WTC11 (cell line): Measurements from ENCODE around the gene NPIPA7. TPM values are rescaled to one million over a fixed set of nuclear protein-coding genes. Genes with fewer than 3 reads are reported as not detected.
"Not testable (repeated sequence)": the region's sequence is repeated elsewhere in the genome, so short reads cannot be mapped to it uniquely, and the experiment has no call there.

Experiments
- ATAC-seq: fragments of 200-7000 bp; cut with Tn5 transposase; 2 replicates; pipeline ENCODE4 v1.10.0; 2021; ENCODE audit warnings: mild to moderate bottlenecking, moderate library complexity
- Bru-seq: library from RNA; stranded (reverse); fragments of 400-500 nt; gene quantifications from one replicate; lab custom pipeline; 2021; lab: Mats Ljungman, UMichigan
- CTCF ChIA-PET: fragments of 300-600 bp; sonication (Branson Sonifier 250); formaldehyde crosslinking; loops from one replicate; lab custom pipeline; 2021; ENCODE audit warnings: antibody characterized with exemption; lab: Charles Lee
- POLR2A ChIA-PET: fragments of 350-600 bp; sonication (Branson Sonifier 250); formaldehyde crosslinking; loops from one replicate; lab custom pipeline; 2021; ENCODE audit warnings: antibody characterized with exemption; lab: Charles Lee
- DNase-seq: peaks from one replicate; pipeline ENCODE4 v3.0.0; 2021; ENCODE audit warnings: low spot score
- H3K27ac Mint-ChIP-seq: 2 replicates; pipeline ENCODE4 v1.8.0; 2021; ENCODE audit warnings: mixed read lengths
- H3K27me3 Mint-ChIP-seq: 2 replicates; pipeline ENCODE4 v1.8.0; 2021; ENCODE audit warnings: low read depth, mild to moderate bottlenecking, moderate library complexity, mixed read lengths
- H3K36me3 Mint-ChIP-seq: 2 replicates; pipeline ENCODE4 v1.8.0; 2021; ENCODE audit warnings: mixed read lengths
- H3K4me1 Mint-ChIP-seq: 2 replicates; pipeline ENCODE4 v1.8.0; 2022; ENCODE audit warnings: mixed read lengths
- H3K4me3 Mint-ChIP-seq: 2 replicates; pipeline ENCODE4 v1.8.0; 2021; ENCODE audit warnings: mild to moderate bottlenecking, moderate library complexity, mixed read lengths
- H3K9me3 Mint-ChIP-seq: 2 replicates; pipeline ENCODE4 v1.8.0; 2021; ENCODE audit warnings: mixed read lengths
- long read RNA-seq, 3 experiments: library from RNA in 1 of 3; library from capped mRNA in 1 of 3; library from polyadenylated mRNA in 1 of 3; unstranded in 2 of 3; stranded (forward) in 1 of 3; transcript quantifications; one replicate each; pipeline ENCODE4 v2.0.0, GENCODE V29; 2021
- total RNA-seq: library from RNA; stranded (reverse); gene quantifications from 3 replicates; pipeline ENCODE4 v1.2.3, GENCODE V29; 2021

Gene NPIPA7
- total RNA-seq, result 4.9 to 8.5 TPM (median 7.1 TPM) in 3 replicates
- Bru-seq, nascent RNA, result percentile 8 among the genes with signal in this experiment
- long read RNA-seq, experiment 1, partial matches to known transcripts, result 0 of 2 reads
- long read RNA-seq, experiment 1, other reads (novel, unspliced or antisense), result 2 of 2 reads
- long read RNA-seq, experiment 2, partial matches to known transcripts, result 5 of 6 reads
- long read RNA-seq, experiment 2, other reads (novel, unspliced or antisense), result 1 of 6 reads
- long read RNA-seq, experiment 3, result 0 reads

GRCh38 chr16:16378840-16379239 is at the start of gene NPIPA7:
Gene NPIPA7 (plus strand): TSS chr16:16379140. CDS start chr16:16379245, 105 bp downstream.
- ATAC-seq, CTCF ChIA-PET, H3K4me1 Mint-ChIP-seq, H3K4me3 Mint-ChIP-seq, H3K27me3 Mint-ChIP-seq, POLR2A ChIA-PET, H3K27ac Mint-ChIP-seq, H3K9me3 Mint-ChIP-seq, H3K36me3 Mint-ChIP-seq, DNase-seq: not testable (repeated sequence)

GRCh38 chr16:16331466-16331865 is 47.5 kb upstream of the NPIPA7 start:
- POLR2A ChIA-PET, CTCF ChIA-PET, H3K4me1 Mint-ChIP-seq, DNase-seq, H3K36me3 Mint-ChIP-seq, H3K4me3 Mint-ChIP-seq, H3K27ac Mint-ChIP-seq, H3K27me3 Mint-ChIP-seq, H3K9me3 Mint-ChIP-seq, ATAC-seq: not testable (repeated sequence)

- ATAC-seq, H3K36me3 Mint-ChIP-seq, POLR2A ChIA-PET, H3K4me1 Mint-ChIP-seq, H3K27ac Mint-ChIP-seq, CTCF ChIA-PET, H3K4me3 Mint-ChIP-seq, DNase-seq, H3K9me3 Mint-ChIP-seq, H3K27me3 Mint-ChIP-seq: not testable (repeated sequence)
Observed at GRCh38 chr16:16357556-16357955, 21.4 kb upstream of the NPIPA7 start.

GRCh38 chr16:16358539-16359240 is 20.2 kb upstream of the NPIPA7 start:
- POLR2A ChIA-PET, ATAC-seq, H3K36me3 Mint-ChIP-seq, H3K4me1 Mint-ChIP-seq, CTCF ChIA-PET, H3K9me3 Mint-ChIP-seq, DNase-seq, H3K4me3 Mint-ChIP-seq, H3K27me3 Mint-ChIP-seq, H3K27ac Mint-ChIP-seq: not testable (repeated sequence)

GRCh38 chr16:16363595-16363994 is 15.3 kb upstream of the NPIPA7 start:
- ATAC-seq, POLR2A ChIA-PET, H3K9me3 Mint-ChIP-seq, H3K27me3 Mint-ChIP-seq, H3K4me1 Mint-ChIP-seq, H3K36me3 Mint-ChIP-seq, H3K27ac Mint-ChIP-seq, CTCF ChIA-PET, H3K4me3 Mint-ChIP-seq: not testable (repeated sequence)
- DNase-seq, result peak; percentile 3

GRCh38 chr16:16364100-16364499 is 14.8 kb upstream of the NPIPA7 start:
- H3K4me3 Mint-ChIP-seq, H3K4me1 Mint-ChIP-seq, H3K9me3 Mint-ChIP-seq, CTCF ChIA-PET, ATAC-seq, H3K36me3 Mint-ChIP-seq, H3K27ac Mint-ChIP-seq, POLR2A ChIA-PET, H3K27me3 Mint-ChIP-seq, DNase-seq: not testable (repeated sequence)

GRCh38 chr16:16364701-16365100 is 14.2 kb upstream of the NPIPA7 start:
- CTCF ChIA-PET, H3K4me1 Mint-ChIP-seq, DNase-seq, H3K4me3 Mint-ChIP-seq, H3K27me3 Mint-ChIP-seq, H3K27ac Mint-ChIP-seq, ATAC-seq, H3K9me3 Mint-ChIP-seq, H3K36me3 Mint-ChIP-seq, POLR2A ChIA-PET: not testable (repeated sequence)

- CTCF ChIA-PET, H3K4me3 Mint-ChIP-seq, H3K36me3 Mint-ChIP-seq, POLR2A ChIA-PET, DNase-seq, H3K4me1 Mint-ChIP-seq, H3K9me3 Mint-ChIP-seq, H3K27ac Mint-ChIP-seq, ATAC-seq, H3K27me3 Mint-ChIP-seq: not testable (repeated sequence)
Observed at GRCh38 chr16:16365319-16365718, 13.6 kb upstream of the NPIPA7 start.

GRCh38 chr16:16365851-16366250 is 13.1 kb upstream of the NPIPA7 start:
- H3K36me3 Mint-ChIP-seq, ATAC-seq, DNase-seq, H3K27me3 Mint-ChIP-seq, H3K9me3 Mint-ChIP-seq, POLR2A ChIA-PET, H3K27ac Mint-ChIP-seq, H3K4me1 Mint-ChIP-seq, CTCF ChIA-PET, H3K4me3 Mint-ChIP-seq: not testable (repeated sequence)

- POLR2A ChIA-PET, CTCF ChIA-PET, H3K4me3 Mint-ChIP-seq, H3K9me3 Mint-ChIP-seq, DNase-seq, H3K4me1 Mint-ChIP-seq, ATAC-seq, H3K36me3 Mint-ChIP-seq, H3K27ac Mint-ChIP-seq, H3K27me3 Mint-ChIP-seq: not testable (repeated sequence)
Observed at GRCh38 chr16:16366552-16367284, 12.2 kb upstream of the NPIPA7 start.

GRCh38 chr16:16367285-16367628 is 11.7 kb upstream of the NPIPA7 start:
- CTCF ChIA-PET, H3K36me3 Mint-ChIP-seq, H3K27me3 Mint-ChIP-seq, H3K4me3 Mint-ChIP-seq, DNase-seq, H3K9me3 Mint-ChIP-seq, ATAC-seq, H3K4me1 Mint-ChIP-seq, H3K27ac Mint-ChIP-seq, POLR2A ChIA-PET: not testable (repeated sequence)

GRCh38 chr16:16369081-16369856 is 9.7 kb upstream of the NPIPA7 start:
- CTCF ChIA-PET, H3K4me3 Mint-ChIP-seq, H3K9me3 Mint-ChIP-seq, ATAC-seq, POLR2A ChIA-PET, H3K27me3 Mint-ChIP-seq, H3K36me3 Mint-ChIP-seq, H3K27ac Mint-ChIP-seq, H3K4me1 Mint-ChIP-seq: not testable (repeated sequence)
- peak; percentile 11 for DNase-seq
